Astrocyte (in vitro differentiated cells and primary cell): Measurements from ENCODE around the gene RALB.

Experiments
- EZH2 ChIP-seq: IDR thresholded peaks from 2 replicates; pipeline ENCODE4 v1.6.1; 2012; ENCODE audit warnings: mild to moderate bottlenecking, low read length, inconsistent platforms; ENCODE audit not compliant: insufficient read depth
- TF ChIP-seq, protein P1 (sequence below): IDR thresholded peaks from 2 replicates; pipeline ENCODE4 v1.5.1; 2011; ENCODE audit warnings: low read depth, mild to moderate bottlenecking, inconsistent platforms, low read length, moderate library complexity; ENCODE audit not compliant: insufficient read depth

DNA sequence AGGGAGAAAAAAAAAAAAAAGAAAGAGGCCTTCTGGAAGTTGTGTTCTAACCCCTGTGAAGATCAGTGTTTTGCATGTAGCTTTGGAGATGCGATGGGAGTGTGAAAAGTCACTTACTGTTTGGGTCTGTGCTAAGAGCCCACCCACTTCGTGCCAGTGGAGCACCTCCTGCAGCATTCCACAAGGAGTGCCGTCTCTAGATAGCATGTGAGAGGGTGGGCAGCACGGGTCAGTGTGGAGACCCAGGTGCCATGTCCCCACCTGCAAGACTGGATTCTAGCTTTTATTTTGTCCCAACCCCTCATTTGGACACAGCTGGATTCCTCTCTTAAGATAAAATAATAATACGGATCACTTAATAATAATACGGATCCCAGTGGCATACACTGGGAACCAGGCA is 17.0 kb upstream of the RALB start:
- TF ChIP-seq, protein P1, sequence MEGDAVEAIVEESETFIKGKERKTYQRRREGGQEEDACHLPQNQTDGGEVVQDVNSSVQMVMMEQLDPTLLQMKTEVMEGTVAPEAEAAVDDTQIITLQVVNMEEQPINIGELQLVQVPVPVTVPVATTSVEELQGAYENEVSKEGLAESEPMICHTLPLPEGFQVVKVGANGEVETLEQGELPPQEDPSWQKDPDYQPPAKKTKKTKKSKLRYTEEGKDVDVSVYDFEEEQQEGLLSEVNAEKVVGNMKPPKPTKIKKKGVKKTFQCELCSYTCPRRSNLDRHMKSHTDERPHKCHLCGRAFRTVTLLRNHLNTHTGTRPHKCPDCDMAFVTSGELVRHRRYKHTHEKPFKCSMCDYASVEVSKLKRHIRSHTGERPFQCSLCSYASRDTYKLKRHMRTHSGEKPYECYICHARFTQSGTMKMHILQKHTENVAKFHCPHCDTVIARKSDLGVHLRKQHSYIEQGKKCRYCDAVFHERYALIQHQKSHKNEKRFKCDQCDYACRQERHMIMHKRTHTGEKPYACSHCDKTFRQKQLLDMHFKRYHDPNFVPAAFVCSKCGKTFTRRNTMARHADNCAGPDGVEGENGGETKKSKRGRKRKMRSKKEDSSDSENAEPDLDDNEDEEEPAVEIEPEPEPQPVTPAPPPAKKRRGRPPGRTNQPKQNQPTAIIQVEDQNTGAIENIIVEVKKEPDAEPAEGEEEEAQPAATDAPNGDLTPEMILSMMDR, result no peak
- TF ChIP-seq EZH2, result no peak
